22Rv1 (cell line): ENCODE data around the gene ZNF689.
A peak's percentile ranks its signal among the peaks of the same experiment; 100 is the strongest.

ENCODE experiments used
- H3K27ac ChIP-seq: fragments of 450-650 bp; 2 replicates; pipeline ENCODE4 v1.5.1; 2017
- CTCF ChIP-seq: fragments of 450-650 bp; IDR thresholded peaks from 2 replicates; pipeline ENCODE4 v1.5.1; 2017; ENCODE audit warnings: mild to moderate bottlenecking
- ZFX ChIP-seq: fragments of 450-650 bp; IDR thresholded peaks from 2 replicates; pipeline ENCODE4 v1.6.1; 2017; ENCODE audit warnings: antibody characterized with exemption, borderline replicate concordance

The ZNF689 gene

DNA sequence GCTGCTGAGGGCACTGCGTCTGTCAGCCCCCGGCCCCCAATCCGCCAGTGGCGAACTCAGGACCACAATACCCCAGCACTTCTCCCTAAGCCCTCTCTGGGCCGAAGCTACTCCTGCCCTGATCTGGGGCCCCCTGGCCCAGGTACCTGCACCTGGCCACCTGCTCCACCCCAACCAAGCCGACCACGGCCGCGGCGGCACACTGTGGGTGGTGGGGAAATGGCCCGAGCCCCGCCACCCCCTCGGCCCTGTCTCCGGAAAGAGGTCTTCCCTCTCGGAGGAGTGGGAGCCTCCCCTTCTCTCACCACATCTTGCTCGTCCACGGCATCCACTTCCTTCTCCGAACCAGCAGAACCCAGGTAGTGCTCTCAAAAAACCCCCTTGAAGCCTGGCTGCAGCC lies 44.7 kb upstream of the ZNF689 start:
- H3K27ac ChIP-seq, result no peak overlapping the region
- no peak for TF ChIP-seq ZFX
- no peak for TF ChIP-seq CTCF

DNA sequence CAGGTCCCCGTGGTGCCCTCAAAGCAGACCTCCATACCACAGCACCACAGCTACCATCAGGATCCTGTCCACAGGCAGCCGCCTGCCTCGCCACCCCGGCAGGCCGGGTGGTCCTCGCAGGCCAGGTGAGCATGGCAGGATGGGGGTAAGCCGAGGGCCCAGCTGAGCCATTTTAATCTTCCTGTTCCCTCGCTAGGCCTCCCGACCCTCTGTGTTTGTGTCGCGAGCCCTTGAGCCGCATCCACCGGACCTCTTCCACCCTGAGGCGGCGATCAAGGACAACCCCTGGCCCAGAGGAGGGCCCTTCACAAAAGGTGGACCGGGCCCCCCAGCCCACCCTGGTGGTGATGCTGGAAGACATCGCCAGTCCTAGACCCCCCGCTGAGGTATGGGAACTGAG lies 42.5 kb upstream of the ZNF689 start:
- TF ChIP-seq CTCF, result no peak
- no peak for TF ChIP-seq ZFX
- peak overlapping the region; percentile 89 for H3K27ac ChIP-seq

GRCh38 chr16:30652005-30652296 lies 41.8 kb upstream of the ZNF689 start:
- H3K27ac ChIP-seq, result peak overlapping the region; percentile 89

GRCh38 chr16:30651124-30652004 lies 41.2 kb upstream of the ZNF689 start:
- TF ChIP-seq CTCF (peak; percentile 83), ZFX (no peak)
- H3K27ac ChIP-seq, result peak overlapping the region; percentile 89

More at GRCh38 chr16:30652005-30652296, 41.8 kb upstream of the ZNF689 start:
- TF ChIP-seq CTCF (no peak), ZFX (no peak)

DNA sequence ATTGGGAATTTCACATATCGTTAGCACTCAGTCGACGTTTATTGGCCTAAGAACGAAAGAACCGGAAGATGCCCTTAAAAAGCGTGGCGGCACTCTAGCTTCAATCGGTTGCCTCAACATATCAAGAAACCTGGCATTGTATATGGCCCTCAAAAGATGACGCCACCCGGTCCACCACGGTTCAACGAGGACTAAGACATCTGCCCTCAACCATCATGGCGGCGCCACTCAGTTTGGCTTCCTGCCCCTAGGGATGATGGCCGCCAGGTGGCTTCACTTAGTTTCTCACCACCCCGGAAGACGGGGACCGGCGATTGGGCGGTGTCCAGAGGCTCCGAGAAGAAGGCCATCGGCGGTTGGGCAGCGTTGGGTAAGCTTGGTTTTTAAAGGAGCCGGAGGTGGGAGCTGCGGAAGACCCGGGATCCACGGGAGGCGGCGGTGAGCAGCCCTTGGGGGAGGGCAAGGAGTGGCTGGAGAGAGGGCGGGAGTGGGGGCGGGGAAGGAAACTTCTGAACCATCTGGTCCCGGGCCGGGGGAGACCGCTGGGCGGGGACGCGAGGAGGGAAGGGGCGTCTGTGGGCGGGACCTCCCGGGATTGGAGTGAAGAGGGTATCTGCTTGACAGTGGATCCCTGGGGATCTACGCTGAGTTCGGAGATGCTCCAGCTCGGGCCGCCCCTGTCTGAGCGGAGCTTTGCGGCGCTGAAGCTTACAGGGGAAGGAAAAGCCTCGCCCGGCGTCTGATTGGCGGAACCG lies 40.4 kb upstream of the ZNF689 start, which contains the start of gene PRR14:
Gene PRR14, plus strand, starts transcription at position 592 of the 755 bp plus-strand sequence. CDS start 686 bp downstream, outside the sequence.
- TF ChIP-seq CTCF (no peak), ZFX (no peak)
- peak within 1 kb of the TSS; percentile 89 for H3K27ac ChIP-seq

GRCh38 chr16:30649725-30650368 lies 39.7 kb upstream of the ZNF689 start:
- peak overlapping the region; percentile 89 for H3K27ac ChIP-seq
- TF ChIP-seq CTCF (no peak), ZFX (no peak)
